Measurements from ENCODE around the gene ADAMTS9.

ADAMTS9 gene

DNA sequence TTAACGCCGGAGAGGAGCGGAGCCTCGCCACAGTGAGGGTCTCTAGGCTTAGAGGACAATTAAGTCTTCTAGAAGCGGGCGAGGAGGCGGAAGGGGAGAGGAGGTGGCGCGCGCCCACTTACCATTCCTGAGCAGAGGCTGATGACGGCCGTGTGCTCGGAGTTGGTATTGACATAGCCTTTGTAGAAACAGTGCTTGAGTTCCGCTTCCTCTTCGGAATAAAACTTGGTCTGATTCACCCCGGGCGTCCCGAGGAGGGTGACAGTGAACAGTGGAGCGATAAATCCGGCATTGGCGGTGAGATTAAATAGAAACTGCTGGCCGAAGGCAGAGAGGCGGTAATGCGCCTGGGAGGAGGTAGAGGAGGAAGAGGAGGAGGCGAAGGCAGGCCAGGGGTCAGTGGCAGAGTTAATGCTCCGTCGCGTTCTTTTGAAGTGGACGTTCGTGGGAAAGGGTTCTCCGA, 1.3 kb downstream of the ADAMTS9 start:
- no peak for DNase-seq (ENCODE audit: low spot score)

DNA sequence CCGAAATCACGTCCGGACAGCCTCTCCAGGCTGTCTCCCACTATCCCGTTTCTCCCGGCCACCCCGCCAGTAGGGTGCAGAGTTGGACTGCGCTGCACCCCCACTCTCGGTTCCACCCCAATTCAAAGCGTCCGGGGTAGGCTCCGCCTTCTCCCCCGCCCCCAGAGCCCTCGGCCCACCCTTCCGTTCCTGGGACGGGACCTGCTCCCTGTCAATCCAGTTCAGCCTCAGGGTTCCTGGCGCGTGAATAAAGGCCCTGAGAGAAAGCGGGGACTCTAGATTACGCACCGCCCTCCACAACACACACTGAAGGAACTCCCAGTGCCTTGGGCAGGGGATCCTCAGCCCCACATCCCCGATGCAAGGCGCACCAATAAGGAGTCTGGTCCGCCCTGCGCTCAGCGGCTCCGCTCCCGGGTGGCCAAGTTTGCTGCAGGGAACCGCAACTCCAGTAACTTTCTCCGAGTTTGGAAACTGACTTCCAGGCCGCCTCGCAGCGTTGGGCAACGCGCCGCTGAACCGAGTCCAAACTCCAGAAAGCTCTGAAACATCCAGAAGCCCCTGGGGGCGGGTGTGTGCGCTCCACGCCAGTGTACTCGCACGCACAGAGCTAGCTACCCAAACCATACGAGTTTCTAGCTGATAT, 1.9 kb downstream of the ADAMTS9 start:
- DNase-seq (ENCODE audit: low spot score) = no peak

DNA sequence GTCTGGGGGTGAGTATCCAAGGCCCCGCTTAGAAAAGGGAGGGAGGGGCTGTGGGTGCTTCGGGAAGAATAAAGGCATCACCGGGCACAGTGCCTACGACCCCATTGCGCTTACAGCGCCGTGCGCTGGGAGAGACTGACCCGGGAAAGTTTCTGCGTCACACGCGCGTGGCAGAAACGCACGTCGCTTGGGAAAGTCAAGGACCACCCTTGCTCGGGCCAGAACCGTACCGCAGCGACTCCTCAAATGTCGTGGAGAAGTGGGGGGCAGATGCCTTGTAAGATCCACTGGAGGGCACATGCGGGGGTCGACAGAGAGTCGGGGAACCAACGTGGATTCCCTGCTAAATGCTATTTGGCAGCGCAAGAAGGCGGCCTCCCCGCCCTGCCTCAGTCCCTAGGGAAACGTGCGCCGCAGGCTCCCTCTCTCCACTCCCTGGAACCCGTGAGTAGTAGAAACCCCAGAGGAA, 2.4 kb downstream of the ADAMTS9 start:
- DNase-seq (ENCODE audit: low spot score) = no peak

DNA sequence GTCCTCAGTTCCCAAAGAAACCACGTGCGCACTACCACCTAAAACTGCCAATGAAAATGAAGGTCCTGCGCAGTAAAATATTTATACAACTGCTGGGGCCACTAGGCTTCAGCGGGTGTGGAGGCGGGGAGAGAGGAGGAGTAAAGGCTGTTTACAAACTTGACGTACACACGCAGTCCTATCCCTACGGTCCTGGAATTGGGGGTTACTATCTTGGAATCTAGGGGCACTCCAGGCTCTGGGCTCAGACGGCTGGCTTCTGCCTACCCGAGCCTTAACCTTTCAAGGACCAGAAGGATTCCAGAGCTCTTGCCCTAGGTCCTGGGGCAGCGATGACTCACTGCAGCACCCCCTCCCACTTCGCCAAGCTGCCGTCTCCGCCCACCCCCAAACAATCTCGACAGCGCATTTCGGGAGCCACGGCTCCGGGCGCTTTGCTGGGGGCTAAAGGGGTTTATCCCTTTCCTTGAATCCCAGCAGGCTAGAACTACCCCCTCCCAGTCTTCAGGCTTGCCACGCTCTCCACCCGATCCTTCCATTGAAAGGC, 3.0 kb downstream of the ADAMTS9 start:
- DNase-seq (ENCODE audit: low spot score) = no peak

DNA sequence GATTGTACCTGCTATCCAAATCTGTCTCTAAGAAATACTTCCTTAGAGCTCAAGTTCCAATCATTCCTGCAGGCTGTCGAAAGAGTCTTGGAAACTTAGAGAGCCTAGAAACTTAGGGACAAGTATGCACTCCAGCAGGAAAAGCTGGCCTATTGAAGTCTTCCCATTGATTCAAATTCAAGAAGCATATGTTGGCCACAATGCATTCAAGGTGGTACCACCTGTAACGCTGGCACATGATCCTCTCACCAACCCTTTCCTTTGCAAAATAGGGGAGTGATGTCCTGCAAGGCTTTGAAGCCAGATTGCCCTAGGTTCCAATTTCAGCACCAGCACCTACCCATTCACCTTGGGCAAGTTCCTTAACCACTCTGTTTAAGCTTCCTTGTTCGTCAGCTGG, 6.0 kb downstream of the ADAMTS9 start:
- no peak for DNase-seq (ENCODE audit: low spot score)

DNA sequence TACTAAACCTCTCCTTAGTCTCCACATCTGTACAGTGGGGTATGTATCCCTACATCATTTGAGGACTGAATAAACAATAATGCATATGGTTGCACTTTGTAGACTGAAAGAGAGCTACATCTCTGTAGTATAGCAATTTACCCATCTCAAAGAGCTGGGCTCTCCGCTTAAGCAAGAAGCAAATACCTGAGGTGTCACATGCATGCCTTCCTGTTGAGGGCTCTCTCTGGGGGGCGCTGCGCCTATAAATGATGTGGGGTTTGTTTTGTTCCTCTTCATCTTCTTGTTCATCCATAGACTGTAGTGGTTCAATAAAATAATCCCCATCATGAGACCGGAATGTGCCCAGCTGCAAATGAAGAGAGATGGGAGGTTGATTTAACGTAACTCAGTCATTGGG, 6.8 kb downstream of the ADAMTS9 start:
- no peak for DNase-seq (ENCODE audit: low spot score)

DNA sequence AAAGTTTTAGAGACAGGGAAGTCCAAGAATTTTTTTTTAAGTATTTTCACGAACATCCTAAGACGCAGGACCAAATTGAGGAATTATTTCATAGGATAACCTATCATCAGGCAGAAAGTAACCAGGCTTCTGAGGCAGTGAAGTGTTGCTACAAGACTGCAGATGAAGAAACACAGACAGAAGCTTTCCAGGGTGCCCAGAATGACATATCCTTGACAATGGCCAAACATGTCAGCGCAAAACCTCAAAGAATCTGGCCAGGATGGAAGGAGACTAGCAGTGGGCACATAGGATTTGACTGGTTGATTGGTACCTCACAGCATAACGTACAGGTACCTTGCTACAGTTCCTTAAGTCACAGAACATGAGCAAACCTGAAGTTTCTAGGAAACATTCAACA, 7.5 kb downstream of the ADAMTS9 start:
- no peak for DNase-seq (ENCODE audit: low spot score)

DNA sequence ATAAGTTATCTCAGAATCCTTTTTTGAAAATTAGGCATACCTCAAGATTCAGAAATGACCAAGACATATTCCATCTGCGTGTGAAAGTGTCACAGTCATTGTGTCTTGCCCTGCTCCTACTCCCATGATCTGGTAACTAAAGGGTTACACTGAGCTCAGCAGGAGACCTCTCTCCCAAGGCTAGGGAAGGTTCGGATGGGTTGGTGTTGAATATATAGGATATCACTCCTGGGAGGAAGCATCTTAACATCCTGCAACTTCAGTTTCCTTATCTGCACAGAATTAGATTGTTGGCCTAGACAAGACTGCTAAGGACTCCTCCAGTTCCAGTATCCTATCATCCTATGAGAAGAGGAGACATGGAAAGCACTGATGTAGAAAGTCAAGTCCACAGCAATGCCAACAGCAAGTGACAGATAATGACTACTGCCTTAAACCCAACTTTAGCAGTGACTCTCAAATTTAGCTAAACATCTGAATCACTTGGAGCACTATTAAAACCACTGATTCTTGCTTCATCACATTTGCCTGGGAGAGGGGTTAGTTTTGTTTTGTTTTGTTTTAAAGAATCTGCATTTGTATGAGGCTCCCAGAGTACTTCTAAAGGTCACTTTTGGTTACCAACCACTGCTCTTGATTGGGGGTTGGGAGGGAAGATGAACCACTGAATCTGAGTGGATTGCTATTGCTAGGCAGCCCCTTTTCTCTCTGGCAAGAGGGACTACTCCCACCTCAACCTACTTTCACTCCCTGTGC, 9.7 kb downstream of the ADAMTS9 start:
- DNase-seq (ENCODE audit: low spot score) = no peak

DNA sequence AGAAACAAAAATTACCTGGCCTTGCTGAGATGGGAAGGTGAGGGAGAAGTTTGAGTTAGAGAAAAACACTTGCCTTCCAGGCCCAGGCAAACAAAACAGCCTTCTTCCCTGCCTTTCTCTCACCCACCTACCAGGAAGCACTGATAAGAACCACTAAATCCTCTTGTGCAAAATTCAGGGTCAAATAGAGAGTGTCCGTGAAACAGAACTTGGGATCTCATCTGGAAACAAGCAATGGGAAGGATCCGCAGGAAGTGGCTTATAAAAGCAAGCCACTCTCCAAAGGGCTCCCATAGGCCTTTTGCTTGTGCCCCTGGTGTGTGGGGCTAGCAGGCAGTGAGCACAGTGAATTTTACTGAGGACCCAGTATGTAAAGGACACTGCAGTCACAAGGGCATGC, 11.0 kb downstream of the ADAMTS9 start:
- no peak for DNase-seq (ENCODE audit: low spot score)

DNA sequence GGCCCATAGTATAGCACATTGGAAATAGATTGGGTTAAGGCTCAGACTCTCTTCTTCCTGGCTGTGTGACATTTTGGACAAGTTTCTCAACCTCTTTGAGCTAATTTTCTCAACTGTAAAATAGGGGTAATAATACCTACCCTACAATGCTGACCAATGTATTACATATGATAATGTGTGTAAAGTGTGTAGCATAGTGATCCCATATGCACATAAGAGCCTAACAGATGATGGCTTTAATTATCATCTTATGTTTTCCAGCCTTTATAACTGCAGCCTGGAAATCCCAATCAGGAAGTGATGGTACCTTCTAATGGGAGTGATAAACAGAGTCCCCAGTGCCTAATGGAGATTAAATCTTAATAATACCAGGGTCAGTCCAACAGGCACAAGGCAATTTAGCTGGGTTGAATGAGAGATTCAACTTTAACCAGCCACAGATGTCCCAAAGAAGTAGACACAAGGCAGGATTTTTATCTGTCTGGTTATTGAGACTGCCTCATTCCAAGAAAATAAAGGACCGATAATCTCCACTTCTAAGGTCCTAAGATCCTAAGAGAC, 12.0 kb downstream of the ADAMTS9 start:
- DNase-seq (ENCODE audit: low spot score) = no peak

DNA sequence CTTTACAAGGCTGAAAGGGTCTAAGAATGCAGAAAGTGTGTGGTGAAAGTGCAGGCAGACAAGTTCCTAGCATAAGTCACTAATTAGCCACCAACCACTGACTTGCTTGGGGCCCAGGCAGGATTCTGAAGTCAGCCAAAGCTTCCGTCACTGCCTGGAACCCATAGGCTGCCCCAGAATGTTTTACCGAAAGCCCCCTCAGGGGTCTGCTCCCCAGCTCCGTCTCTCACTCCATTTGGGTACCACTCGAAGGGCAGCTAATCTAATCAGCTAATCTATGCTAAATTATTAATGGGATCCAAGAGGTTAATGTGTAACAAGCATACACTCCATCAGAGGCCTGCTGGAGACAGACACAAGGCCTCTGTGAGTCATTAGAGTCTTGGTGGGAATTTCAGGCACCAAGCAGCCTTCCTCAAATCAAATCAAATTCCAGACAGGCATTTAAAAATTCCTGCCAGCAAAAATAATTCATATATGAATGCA, 13.2 kb downstream of the ADAMTS9 start:
- no peak for DNase-seq (ENCODE audit: low spot score)

DNA sequence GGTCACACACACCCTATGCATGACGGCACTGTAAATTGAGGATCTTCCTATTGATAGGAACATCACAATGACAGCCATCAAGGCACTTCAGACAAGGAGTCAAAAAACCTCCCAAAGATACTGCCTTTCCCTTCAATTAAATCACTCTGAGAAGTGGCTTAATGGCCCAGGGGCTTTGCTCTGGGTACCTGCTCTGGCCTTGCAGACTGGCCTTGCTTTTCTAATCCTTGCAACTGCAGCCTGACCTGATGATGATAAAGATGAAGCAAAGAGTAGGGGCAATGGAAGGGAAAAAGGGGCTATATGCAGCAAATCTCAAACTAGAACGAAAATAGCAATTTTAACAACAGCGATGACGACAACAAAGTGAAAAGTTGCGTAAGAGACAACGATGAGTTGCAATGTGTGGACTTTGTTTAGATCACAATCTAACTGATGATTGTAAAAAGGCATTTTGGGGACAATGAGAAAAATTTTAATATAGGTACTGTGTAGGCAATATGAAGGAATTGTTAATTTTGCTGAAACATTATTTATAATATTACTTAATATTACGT, 14.6 kb downstream of the ADAMTS9 start:
- DNase-seq (ENCODE audit: low spot score) = no peak

DNA sequence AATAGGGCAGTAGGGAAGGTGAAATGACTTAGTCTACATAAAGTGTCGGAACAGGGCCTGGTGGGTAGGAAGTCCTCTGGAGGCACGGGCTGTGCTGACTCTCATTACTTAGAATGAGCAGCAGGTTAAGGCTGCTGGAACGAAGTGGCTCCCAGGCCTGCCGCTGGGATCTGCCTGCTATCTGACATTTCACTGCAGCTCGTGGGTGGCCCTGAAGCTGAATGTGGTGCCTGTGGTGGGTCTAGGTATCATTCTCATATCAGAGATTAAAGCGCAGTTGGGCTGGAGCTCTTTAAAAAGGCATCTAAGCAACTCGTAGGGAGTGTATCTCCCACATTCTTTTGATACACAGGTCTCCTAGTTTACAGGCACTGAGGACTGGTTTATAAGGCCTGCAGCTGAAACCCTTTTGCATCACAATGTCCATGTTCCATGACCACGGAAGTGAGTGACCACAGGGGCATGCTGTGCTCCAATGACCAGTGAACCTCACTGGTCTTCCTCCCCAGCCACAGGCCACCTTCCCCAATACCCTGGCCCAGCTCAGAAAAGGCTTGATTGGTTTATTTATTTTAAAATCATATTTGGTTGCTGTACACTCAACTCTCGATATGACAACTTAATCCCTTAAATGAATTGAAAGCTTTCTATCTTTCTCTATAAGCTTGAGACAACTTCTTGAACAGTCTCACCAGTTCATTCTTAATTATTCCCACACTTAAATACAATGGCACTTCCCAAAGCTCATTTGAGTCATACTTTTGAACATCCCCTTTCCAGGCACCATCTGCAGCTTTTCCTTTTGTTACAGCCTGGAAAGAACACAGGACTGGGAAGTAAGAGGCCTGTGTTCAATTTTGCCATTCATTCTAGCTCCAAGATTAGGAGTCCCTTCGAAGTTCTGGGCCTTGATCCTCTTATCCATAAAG, 19.0 kb downstream of the ADAMTS9 start:
- DNase-seq (ENCODE audit: low spot score) = no peak

DNA sequence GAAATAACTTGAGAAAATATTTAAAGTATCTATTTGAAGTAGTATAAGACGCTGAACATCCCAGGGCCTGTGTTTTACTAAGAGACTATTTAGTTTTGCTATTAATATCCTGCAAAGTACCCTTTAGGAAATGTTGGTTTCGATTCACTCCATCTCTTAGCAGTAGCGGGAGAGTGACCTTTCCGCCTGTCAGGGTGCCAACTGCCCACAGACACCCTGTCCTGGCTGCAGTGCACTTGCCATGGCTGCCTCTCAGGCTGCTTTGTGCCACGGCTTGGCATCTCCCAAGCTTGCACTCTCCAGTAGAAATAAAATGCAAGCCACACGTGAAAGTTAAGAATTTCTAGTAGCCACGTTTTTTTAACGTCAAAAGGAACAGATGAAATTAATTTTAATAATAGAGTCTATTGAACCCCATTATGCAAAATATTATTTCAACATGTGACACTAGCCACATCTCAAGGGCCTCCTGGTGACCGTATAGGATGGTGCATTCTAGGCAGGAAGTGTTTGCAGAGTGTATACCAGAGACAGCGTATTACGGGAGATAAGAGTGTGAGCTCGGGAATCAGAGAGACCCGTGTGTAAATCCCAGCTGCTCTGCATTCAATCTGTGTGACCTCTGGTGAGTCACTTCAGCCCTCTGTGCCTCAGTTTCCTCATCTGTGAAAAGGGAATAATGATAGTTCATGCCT, 19.8 kb downstream of the ADAMTS9 start:
- DNase-seq (ENCODE audit: low spot score) = no peak

DNA sequence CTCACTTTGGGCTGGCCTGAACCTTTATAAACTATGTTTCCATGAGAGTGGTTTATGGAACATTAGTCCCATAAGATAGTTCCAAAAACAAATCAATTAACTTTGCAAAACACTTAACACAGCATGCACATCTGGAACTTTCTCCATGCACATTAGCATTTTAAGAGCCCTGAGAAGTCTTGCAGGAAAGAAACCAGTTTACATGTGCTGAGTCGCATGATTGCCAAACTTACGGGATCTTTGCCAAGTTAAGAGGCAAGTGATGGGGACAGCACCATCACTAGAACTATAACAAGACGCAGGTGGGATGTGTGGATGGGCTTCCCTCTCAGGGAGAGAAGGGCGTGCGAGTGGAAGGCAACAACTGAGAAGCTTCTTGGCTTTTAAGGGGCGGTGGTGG, 20.7 kb downstream of the ADAMTS9 start:
- DNase-seq (ENCODE audit: low spot score) = no peak

DNA sequence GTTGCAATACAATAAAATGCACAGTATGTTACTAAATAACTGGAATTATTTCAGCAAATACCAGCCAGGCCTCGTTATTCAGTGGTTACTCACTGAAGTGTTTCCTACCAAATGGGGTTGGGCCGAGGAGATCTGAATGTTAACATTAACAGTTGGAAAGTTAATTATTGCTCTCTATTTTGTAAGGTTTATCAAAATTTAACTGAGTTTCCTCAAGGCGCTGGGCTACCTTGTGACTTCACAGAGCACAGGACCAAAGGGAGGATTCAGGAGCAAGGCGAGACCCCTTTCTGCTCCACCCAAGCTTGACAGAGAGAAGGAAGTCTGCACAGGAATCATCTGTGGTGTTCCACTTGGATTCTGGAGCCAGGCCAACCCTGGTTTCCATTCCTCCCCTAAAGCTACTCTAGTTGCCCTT, 21.6 kb downstream of the ADAMTS9 start:
- no peak for DNase-seq (ENCODE audit: low spot score)

DNA sequence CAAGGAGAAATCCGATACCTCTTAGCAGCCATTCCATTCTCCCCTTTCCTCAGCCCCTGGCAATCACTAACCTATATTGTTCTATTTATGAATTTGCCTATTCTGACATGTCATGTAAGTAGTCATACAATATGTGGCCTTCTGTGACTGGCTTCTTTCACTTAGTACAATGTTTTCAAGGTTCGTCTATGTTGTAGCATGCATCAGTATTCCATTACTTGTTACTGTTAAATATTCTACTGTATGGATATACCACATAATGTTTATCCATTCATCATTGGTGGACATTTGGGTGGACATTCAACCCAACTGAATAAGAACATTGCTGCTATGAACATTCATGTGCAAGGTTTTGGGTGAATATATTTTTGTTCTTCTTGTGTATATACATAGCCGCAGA, 23.4 kb downstream of the ADAMTS9 start:
- no peak for DNase-seq (ENCODE audit: low spot score)

DNA sequence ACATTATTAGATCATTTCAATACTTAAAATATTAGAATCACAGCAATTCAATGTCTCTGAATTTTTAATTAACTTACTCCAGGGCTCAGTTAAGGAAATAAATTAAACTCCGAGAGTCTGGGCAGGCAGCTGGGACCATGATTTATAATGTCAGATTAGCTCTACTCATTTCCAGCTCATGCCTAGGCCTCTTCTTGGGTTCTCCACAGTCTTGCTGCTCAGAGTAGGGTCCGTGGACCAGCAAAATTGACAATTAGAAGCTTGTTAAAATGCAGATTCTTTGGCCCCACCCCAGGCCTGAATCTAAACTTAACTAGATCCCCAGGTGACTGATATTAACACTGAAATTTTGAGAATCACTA, 28.2 kb downstream of the ADAMTS9 start:
- no peak for DNase-seq (ENCODE audit: low spot score)

DNA sequence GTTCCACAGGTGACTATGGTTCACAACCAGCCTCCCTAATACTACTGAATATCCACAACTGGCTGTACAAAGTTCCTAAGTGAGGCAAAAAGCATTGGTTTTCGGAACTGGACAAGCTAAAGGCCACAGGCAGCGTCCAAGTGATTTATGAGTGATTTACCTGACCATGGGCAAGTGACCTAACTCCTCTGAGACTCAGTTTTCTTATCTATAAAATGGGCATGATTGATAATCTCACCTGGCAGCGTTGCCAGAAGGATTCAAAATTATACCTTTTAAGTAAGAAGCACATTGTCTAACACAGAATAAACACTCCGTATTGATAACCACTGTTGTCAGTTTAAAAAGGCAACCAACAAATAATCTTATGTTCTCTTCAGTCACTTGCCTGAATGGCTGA, 29.8 kb downstream of the ADAMTS9 start:
- no peak for DNase-seq (ENCODE audit: low spot score)

DNA sequence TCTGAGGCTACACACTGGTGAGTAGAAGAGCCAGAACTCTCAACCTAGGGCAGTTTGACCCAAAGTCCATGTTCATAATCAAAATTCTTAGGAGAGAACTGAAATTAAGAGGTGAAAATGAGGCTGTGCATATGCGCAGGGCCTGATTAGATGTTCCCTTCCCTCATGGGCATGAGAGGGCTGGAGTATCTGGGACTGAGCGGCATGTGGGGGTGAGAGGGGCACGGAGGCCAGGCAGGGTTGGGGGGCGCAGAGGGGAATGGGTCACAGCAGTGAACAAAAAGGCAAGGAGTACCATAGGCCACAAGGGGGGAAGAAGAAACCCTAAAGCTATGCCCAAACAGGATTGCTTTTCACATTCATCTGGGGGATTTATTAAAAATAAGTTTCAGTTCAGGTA, 31.3 kb downstream of the ADAMTS9 start:
- no peak for DNase-seq (ENCODE audit: low spot score)

DNA sequence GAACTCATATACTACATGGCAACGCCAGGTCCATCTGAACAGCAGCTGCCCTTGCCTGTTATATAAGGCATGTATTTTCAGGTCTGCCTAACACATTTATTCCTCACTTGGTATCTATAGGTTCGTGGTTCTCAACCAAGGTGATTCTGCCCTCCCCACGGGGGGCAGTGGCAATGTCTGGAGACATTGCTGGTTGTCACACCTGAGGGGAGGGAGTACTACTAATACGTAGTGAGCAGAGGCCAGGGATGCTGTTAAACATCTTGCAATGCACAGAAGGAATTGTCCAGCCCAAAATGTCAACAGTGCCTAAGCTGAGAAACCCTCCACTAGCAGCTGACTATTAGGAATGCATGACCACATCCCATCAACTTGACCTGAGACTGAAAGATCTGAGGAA, 32.6 kb downstream of the ADAMTS9 start:
- DNase-seq (ENCODE audit: low spot score) = no peak
